Measurements from ENCODE around the gene SLC7A11.
"Not testable (repeated sequence)": the region's sequence is repeated elsewhere in the genome, so short reads cannot be mapped to it uniquely, and the experiment has no call there.

- TF ChIP-seq CTCF (IDR thresholded peaks at IDR 0.05; ENCODE audit: low read length); EZH2 (optimal IDR thresholded peaks at IDR 0.05; ENCODE audit: low read depth, low read length); EZH2phosphoT487 (IDR thresholded peaks at IDR 0.05; ENCODE audit: low read length): not testable (repeated sequence)
These were observed 31.6 kb downstream of the SLC7A11 start for GRCh38 chr4:138210576-138210975.

Data from MM.1S (cell line).